ENCODE data around the gene GRIK4. TPM values are rescaled to one million over a fixed set of nuclear protein-coding genes. Genes with fewer than 3 reads are reported as not detected.

Gene GRIK4
- total RNA-seq, 1 donor from 2014 or later: 0.89 TPM

DNA sequence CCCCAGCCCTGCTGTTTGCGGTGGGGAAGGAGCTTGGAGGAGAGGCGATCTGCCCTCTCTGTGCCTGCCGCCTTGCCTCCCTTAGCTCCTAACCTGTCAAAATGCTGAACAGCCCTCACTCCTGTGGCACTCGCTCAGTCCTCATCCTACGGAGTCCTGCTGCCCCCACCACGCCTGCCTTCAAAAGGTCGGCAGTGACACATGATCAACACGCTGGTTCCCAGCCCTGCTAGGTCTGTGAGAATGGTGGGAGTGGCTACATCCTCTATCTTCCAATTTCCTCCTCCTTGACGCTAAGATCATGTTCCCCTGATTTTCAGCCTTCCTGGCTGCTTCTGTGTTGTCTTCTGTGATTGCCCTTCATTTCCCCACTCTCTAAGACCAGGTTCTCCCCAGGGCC, 392.1 kb downstream of the GRIK4 start:
- H3K27me3 Mint-ChIP-seq (ENCODE audit: low read depth): peaks cover 4% of the 10 kb centered on the region
- H3K9me3 Mint-ChIP-seq: no peaks in the 10 kb centered on the region
- H3K36me3 Mint-ChIP-seq (ENCODE audit: low read depth): no peaks in the 10 kb centered on the region
- H3K4me1 Mint-ChIP-seq: peaks cover 12% of the 10 kb centered on the region
- DNase-seq (ENCODE audit: low read depth, low spot score): no peak
- H3K27ac Mint-ChIP-seq (ENCODE audit: unreplicated experiment): no peak overlapping the region
- H3K4me3 Mint-ChIP-seq: no peak overlapping the region
- TF ChIP-seq, protein P1, sequence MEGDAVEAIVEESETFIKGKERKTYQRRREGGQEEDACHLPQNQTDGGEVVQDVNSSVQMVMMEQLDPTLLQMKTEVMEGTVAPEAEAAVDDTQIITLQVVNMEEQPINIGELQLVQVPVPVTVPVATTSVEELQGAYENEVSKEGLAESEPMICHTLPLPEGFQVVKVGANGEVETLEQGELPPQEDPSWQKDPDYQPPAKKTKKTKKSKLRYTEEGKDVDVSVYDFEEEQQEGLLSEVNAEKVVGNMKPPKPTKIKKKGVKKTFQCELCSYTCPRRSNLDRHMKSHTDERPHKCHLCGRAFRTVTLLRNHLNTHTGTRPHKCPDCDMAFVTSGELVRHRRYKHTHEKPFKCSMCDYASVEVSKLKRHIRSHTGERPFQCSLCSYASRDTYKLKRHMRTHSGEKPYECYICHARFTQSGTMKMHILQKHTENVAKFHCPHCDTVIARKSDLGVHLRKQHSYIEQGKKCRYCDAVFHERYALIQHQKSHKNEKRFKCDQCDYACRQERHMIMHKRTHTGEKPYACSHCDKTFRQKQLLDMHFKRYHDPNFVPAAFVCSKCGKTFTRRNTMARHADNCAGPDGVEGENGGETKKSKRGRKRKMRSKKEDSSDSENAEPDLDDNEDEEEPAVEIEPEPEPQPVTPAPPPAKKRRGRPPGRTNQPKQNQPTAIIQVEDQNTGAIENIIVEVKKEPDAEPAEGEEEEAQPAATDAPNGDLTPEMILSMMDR (conservative IDR thresholded peaks at IDR 0.05): no peak

DNA sequence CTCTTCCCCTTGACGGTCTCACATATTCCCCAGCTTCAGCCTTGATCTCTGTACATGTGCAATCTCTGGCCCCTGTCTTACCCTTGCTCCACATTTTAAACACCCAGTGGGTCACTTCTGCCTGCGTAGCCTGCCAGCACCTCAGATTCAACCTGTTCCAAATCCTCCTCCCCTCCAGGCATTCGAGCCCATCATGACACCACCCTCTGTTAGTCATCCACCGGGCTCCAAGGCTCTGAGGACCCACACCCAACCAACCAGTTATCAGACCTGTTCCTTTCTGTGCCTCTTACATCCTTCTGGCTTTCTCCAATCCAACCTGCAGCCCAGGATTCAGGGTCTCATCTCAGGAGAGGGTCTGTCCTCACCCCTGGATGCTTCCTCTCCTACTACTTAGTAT, 392.6 kb downstream of the GRIK4 start:
- no peaks in the 10 kb centered on the region for H3K36me3 Mint-ChIP-seq (ENCODE audit: low read depth)
- H3K27me3 Mint-ChIP-seq (ENCODE audit: low read depth): peaks cover 4% of the 10 kb centered on the region
- TF ChIP-seq, protein P1 (conservative IDR thresholded peaks at IDR 0.05): no peak
- DNase-seq (ENCODE audit: low read depth, low spot score): no peak
- H3K4me3 Mint-ChIP-seq: no peak overlapping the region
- H3K27ac Mint-ChIP-seq (ENCODE audit: unreplicated experiment): no peak overlapping the region
- H3K9me3 Mint-ChIP-seq: no peaks in the 10 kb centered on the region
- H3K4me1 Mint-ChIP-seq: peaks cover 13% of the 10 kb centered on the region

DNA sequence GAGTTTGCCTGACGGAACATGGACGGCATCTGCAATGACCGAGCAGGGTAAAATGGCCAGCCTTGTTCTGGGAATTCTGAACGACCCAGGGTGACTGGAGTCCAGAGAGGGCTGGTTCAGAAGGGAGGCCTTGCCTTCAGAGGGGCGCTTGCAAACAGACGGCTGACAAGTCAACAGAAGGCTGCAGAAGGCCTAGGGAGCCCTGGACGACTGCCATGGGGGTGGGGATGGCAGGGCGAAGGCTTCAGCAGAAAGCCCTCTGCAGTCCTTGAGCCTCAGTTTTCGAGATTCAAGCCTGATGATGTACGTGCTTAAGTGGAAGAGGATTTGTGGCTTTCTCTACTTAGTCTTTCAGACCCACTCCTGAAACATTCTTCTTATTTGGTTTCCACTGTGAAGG, 395.2 kb downstream of the GRIK4 start:
- Mint-ChIP-seq H3K4me1 (peaks cover 13% of the 10 kb centered on the region), H3K27ac (ENCODE audit: unreplicated experiment) (no peak overlapping the region), H3K36me3 (ENCODE audit: low read depth) (no peaks in the 10 kb centered on the region), H3K27me3 (ENCODE audit: low read depth) (no peaks in the 10 kb centered on the region), H3K4me3 (no peak overlapping the region), H3K9me3 (no peaks in the 10 kb centered on the region)
- TF ChIP-seq, protein P1 (conservative IDR thresholded peaks at IDR 0.05): no peak
- no peak for DNase-seq (ENCODE audit: low read depth, low spot score)

DNA sequence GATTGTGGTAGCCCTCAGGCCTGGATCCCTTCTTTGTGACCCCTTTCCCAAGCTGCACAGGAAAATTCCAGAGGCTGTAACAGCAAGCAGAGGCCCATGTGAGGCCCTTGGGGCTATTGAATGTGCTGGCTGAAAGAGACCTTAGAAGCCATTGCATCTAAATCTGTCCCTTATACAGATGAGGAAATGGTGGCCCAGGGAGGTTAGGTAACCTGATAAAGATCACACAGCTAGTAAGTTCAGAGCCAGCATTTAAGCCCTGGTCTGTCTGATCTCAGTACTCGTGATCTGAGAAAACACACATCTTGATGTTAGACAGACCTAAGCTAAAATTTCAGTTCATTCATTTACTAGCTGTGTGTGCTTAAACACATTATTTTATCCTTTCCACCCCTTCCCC, 396.4 kb downstream of the GRIK4 start:
- H3K27ac Mint-ChIP-seq (ENCODE audit: unreplicated experiment): no peak overlapping the region
- no peak overlapping the region for H3K4me3 Mint-ChIP-seq
- TF ChIP-seq, protein P1 (conservative IDR thresholded peaks at IDR 0.05): no peak
- DNase-seq (ENCODE audit: low read depth, low spot score): no peak
- H3K36me3 Mint-ChIP-seq (ENCODE audit: low read depth): no peaks in the 10 kb centered on the region
- H3K9me3 Mint-ChIP-seq: no peaks in the 10 kb centered on the region
- peaks cover 2% of the 10 kb centered on the region for H3K27me3 Mint-ChIP-seq (ENCODE audit: low read depth)
- peaks cover 19% of the 10 kb centered on the region for H3K4me1 Mint-ChIP-seq

DNA sequence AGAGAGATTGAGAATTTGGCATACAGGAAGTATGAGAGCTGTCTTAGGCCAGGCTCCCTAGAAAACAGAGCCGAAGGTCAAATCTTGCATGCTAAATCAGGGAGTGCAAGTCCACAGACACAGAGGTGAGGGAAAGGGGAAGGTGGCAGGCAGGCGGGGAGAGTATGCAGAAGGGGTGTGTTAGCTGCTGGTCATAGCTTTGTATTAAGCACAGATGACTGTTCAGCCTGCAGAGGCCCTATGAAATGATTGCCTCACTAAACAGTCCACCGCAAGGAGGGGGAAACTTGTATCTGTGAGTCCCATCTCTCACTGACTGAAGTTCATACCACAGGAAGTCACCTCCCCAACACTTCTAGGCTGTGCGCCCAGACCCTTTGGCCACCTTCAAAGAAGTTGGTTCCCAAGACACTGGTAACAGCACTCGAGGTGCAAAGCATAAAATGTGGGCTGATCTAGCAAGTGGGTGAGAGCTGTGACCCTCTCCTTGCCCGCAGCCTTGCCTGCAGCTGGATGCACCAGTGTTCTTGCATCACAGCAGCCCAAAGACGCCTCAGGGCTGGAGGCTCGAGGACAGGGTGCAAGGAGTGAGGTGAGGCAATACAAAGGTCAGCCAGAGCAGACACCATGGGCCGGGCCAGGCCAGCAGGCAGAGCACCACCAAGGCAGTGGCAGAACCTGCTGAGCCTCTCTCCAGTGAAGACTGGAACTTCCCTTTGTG, 397.1 kb downstream of the GRIK4 start:
- TF ChIP-seq, protein P1 (conservative IDR thresholded peaks at IDR 0.05): no peak
- H3K27me3 Mint-ChIP-seq (ENCODE audit: low read depth): peaks cover 2% of the 10 kb centered on the region
- no peak overlapping the region for H3K4me3 Mint-ChIP-seq
- H3K9me3 Mint-ChIP-seq: no peaks in the 10 kb centered on the region
- peaks cover 19% of the 10 kb centered on the region for H3K4me1 Mint-ChIP-seq
- no peaks in the 10 kb centered on the region for H3K36me3 Mint-ChIP-seq (ENCODE audit: low read depth)
- no peak for DNase-seq (ENCODE audit: low read depth, low spot score)
- H3K27ac Mint-ChIP-seq (ENCODE audit: unreplicated experiment): no peak overlapping the region
